Kidney tubule cell (primary cell): Measurements from ENCODE around the gene MAST1.
"Not testable (repeated sequence)": the region's sequence is repeated elsewhere in the genome, so short reads cannot be mapped to it uniquely, and the experiment has no call there.

Experiments used
- DNase-seq: peaks from one replicate; pipeline ENCODE4 v3.0.0-alpha.2; 2018; ENCODE audit warnings: low spot score

MAST1 gene

DNA sequence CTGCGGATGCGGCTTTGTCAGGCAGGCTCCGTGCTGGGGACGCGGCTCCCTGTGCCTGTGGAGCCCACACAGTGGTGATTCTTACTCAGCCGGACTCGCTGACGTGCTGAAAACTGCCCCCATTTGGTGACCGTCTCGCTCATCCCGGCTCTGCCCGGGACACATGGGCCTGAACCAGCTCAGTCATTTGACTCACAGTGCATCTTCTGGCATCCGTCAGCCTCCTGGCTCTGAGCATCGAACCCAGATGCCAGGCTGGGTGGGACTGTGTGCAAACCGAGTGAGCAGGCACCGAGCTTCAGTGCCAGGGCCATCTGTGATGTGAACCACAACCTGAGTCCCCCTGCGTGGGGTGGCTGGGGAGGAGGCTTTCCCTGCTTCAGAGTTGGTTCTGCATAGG lies 58.1 kb downstream of the MAST1 start:
- DNase-seq: no peak

DNA sequence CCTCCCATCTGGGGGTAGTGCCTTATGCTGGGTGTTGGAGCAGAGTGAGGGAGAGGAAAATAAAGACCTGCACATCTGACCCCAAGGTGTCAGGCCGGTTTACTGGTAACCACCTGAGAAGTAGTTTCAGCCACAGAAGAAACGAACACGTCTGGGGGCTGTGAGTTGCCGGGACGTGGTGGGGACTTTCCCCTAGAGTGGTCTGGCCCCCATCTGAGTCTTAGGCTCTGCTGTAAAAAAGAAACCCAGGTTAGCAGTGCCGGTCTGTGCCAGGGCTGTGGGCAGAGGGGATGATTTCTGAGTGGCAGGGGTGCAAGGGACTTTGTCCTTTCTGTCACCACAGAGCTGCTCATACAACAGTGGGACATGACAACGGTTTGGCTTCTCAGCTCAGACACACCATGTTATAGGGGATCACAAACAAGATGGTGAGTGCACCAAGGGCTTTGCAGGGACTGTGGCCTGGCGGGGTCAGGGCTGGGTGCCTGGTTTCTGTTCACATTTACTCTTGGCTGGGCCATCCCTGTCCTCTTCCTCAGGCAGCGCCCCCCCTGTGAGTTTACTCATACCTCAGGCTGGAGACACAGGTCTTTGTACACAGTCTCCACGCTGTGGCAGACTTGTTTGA lies 61.7 kb downstream of the MAST1 start:
- no peak for DNase-seq

DNA sequence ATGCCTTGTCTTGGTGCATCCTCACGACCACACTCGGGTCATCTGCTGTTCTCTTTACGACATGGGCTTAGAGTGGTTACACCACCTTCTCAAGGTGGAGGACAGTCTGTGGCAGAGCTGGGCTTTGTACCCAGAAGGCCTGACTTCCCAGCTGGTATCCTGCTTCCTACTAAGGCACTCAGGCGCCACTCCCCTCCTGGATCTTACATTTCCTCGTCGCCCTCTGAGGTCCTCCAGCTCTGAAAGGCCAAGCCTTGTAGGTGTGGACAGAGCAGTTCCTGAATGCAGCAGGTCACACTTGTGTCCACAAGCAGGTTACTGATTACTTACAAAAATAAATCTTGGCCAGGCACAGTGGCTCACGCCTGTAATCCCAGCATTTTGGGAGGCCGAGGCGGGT lies 68.9 kb downstream of the MAST1 start:
- no peak for DNase-seq

DNA sequence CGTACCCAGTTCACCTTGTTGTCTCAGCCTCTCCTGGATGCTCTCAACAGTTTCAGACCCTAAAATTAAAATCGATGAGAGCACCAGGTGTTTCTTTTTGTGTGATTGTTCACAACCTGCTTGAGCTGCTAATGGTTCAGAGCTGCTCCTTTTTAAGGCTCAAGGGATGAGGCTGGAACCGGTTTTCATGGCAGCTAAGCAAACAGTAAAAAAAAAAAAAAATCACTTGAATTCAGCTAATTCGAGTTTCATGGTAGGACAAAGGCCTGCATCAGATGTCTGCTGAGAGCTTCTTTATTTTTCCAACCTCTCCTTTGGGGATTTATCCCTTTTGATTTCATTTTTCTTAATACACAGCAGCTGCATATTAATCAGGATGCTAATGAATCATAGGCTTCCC lies 74.3 kb downstream of the MAST1 start:
- no peak for DNase-seq

DNA sequence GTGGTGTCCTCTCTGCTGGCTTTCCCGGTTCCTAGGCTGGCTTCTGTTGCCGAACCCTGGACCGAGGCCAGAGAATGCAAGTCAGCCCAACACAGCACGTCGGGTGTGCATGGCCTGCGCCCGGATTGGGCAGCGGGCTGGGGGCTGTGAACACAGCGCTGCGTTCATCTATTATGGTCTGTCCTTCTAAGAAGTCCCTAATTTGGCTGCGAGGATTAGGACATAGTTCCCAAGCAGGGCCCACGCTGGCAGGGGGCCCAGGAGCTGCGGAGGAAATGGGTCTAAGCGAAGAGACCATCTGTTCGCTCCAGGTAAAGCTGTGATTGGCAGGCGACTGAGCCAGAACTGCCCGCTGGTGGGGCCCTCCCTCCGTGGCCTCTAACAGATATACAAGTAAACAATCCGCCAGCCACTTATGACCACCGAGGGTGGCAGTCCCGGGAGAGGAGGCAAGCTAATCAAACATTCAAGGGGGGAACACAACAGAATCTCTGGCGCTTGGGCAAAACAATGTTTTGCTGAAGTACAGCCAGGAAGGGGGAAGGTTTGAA lies 74.8 kb downstream of the MAST1 start:
- DNase-seq: no peak

DNA sequence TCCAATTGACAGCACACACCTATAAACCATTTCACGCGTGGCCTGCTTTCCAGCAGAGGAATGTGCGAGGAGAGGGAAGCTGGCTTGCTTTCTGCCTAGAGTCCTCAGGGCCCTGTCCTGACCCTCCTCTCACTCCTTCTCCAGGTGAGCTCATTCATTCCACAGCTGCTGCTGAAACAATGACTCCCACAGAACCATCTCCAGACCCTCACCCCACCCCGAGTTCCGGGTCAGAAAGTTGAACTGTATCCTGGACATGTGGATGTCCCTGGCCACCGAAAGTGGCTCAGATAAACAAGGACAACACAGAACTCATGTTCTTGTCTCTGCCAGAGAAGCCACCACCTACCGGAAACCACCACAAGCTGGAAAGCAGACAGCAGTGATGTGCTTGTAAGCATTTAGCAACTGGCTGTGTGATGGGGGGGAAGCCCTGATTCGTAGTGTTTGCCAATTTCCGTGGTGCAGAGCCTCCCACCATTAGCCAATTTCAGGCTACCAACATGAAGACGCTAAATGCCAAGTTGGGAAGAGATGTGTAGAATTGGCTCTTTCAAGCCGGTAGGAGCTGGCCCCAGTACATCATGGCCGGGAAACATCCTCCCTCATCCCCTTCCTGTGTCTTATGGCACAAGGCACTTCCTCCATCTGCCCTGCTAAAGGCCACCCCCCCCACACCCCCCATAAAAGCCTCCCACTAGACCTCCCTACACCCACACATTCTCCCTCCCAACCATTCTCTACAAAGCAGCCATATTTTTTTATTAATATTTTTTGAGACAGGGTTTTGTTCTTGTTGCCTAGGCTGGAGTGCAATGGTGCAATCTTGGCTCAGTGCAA lies 75.8 kb downstream of the MAST1 start:
- no peak for DNase-seq

DNA sequence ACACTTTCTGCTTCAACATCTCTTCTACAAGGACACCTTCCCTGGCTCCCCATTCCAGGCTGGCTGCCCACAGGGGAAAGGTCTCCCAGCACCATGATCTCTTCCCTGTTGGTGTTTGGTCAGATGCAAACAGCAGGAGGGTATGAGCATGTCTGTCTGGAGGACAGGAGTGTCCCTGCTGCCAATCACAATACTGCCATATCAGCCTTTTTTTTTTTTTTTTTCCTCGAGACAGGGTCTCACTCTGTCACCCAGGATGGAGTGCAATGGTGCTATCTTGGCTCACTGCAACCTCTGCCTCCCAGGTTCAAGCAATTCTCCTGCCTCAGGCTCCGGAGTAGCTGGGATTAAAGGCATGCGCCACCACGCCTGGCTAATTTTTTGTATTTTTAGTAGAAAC lies 77.5 kb downstream of the MAST1 start:
- DNase-seq: not testable (repeated sequence)

DNA sequence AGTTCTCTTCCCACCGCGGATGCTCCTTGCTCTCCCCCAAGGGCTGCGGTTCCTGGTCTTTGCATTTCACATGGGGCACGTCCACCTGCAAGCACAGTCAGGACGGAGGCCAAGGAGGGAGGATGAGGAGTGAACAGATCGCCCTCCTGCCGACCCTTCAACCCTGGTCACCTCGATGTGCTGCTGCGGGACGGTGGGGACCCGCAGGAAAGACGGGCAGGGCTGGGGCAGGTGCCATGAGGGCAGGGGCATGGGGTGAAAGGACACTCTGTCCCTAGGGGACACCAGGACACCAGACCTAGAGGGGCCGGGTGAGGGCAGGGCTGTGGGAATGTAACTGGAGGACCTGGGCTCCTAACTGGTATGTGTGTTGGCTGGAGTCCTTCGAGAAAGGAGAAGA lies 79.9 kb downstream of the MAST1 start:
- DNase-seq: no peak

DNA sequence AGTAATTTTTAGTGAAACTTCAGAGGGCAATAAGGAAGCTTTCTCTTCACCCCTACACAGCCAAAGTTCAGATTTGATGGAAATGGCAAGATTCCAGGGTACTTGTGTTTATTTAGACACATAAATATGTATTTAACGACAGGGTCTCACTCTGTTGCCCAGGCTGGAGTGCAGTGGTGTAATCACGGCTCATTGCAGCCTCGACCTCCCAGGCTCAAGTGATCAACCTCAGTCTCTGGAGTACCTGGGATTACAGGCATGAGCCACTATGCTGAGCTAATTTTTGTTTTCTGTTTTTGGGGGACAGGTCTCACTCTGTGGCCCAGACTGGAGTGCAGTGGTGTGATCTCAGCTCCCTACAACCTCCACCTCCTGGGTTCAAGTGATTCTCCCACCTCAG lies 82.7 kb downstream of the MAST1 start:
- no peak for DNase-seq

DNA sequence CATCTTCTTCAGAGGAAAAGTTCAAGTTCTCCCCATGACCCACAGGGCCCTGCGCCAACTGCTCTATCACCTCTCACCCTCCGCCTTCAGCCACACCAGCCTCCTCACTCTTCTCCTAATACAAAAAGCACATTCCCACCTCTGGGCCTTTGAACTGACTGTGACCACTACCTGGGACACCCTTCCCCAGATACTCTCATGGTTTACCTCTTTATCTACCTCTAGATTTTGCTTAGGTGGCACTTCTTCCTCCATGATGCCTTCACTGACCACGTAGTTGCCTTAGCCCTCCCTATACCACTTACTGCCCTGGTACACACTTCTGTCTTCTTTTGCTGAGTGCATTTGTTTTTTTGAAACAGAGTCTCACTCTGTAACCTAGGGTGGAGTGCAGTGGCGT lies 84.6 kb downstream of the MAST1 start:
- no peak for DNase-seq
